NK-92 (cell line): Measurements from ENCODE around the gene UBE4B.
"Not testable (repeated sequence)": the region's sequence is repeated elsewhere in the genome, so short reads cannot be mapped to it uniquely, and the experiment has no call there.

Experiments
- DNase-seq: peaks from one replicate; lab custom pipeline; 2025; ENCODE audit not compliant: unreplicated experiment; lab: John Stamatoyannopoulos, UW

UBE4B gene

DNA sequence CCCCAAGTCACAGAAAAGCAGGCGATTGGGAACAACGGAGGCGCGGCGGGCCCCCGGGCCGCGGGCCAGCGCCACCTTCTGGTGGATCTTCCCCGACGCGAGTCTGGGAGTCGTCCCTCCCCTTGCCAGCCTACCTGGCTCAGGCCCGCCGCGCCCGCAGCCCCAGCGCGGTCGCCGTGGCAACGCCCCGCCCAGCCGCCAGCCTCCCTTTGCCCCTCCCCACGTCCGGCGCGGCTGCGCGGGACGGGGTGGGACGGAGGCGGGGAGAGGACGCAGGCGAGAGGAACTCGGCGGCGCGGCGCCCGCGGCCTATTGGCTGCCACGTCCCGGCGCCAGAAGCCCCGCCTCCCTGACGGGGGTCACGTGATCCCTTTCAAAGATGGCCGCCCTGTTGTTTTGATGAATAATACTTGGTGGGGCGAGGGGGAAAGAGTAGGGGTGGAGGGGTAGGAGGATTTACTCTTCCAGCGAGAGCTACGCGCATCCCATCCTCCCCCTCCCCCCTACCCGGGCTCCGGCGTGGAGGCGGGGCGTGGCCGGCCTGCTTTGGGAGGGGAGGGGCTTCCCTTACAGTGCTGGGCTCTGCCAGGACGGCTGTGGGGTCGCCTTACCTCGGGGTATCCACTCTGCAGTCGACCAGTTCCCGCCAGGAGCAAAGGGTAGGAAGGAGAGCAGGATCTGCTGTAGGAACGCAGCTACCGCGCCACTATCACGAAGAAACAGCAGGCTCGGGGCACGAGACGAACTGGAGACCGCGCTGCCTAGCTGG, at the start of gene UBE4B:
Gene UBE4B, plus strand, starts transcription at position 369 of the 769 bp plus-strand sequence. CDS start 713 bp downstream, outside the sequence.
- peak; percentile 83 for DNase-seq

DNA sequence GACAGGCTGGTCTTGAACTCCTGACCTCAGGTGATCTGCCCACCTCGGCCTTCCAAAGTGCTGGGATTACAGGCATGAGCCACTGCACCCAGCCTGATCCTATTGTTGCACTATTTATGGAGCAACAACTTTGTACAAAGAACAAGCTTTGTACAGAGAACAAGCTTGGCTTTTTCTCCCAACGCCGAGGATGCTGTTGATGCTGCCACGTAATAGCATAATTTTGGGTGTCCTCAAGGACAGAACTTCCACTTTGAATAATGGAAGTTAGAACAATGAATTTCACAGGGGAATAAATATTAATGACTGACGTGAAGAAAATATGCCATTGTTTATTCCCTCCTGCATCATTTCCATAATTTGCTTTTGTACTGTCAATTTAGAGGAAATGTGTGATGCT, 48.5 kb upstream of the UBE4B start:
- DNase-seq: no peak

DNA sequence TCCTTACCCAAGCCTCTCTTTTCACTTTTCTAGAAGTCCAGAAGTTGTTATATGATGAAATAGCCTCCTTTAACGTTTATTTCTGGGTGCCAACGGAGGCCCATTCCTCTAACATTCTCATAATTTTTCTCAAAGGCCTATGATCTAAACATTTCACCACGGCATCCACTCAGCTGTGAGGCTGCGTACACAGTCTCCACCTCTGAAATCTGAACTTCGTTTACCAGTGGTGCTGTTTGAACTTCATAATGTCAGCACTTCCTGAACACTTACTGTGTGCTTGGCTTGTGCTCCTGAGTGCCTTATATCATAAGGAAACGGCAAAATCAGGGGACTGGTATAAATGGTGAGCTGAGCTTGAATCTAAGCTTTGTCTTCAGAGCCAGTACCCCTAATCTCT, 47.8 kb upstream of the UBE4B start:
- no peak for DNase-seq

DNA sequence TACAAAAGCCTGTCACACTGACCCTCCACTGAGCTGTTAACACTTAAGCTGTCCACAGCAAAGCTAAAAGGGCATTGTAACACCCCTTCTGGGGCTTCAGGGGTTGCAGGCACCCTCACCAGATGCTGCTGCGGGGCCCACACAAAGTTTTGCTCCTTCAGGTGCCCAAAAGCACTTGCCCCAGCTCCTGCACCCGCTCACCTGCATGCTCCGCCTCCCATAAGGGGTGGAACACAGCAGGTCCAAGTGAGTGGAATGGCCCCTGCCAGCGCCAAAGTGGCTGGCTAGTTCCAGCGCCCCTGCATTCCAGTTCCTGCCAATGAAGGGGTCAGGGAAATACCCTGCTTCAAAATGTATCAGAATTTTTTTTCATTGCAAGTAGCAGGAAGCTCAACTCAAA, 43.0 kb upstream of the UBE4B start:
- no peak for DNase-seq

DNA sequence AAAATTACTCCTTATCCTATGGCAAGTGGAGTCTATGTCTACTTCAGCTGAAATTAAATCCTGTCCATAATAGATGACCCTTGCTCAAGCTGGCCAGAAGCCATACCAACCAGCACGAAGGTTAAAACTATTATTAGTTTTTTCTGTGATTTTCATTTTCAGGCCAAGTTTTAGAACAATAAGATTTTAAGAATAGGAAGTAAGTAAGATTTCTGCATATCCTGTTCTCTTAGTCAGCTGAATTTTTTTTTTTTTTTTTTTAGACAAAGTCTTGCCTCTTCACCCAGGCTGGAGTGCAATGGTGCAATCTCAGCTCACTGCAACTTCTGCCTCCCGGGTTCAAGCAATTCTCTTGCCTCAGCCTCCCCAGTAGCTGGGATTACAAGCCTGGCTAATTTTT, 41.8 kb upstream of the UBE4B start:
- DNase-seq: no peak

DNA sequence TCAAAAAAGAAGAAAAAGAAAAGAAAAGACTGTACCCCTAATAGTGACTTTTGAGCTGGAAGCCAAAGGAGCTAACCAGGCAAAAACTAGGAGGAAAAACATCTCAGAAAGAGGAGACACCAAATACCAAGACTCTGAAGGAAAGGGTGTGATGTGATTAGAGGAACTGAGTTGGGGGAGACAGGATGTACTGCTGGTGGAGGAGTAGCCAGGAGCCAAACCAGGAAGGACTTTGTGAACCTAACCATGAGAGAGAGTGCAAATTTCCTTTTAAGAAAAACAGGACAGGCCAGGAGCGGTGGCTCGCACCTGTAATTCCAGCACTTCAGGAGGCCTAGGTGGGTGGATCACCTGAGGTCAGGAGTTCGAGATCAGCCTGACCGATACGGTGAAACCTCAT, 39.8 kb upstream of the UBE4B start:
- DNase-seq: no peak

DNA sequence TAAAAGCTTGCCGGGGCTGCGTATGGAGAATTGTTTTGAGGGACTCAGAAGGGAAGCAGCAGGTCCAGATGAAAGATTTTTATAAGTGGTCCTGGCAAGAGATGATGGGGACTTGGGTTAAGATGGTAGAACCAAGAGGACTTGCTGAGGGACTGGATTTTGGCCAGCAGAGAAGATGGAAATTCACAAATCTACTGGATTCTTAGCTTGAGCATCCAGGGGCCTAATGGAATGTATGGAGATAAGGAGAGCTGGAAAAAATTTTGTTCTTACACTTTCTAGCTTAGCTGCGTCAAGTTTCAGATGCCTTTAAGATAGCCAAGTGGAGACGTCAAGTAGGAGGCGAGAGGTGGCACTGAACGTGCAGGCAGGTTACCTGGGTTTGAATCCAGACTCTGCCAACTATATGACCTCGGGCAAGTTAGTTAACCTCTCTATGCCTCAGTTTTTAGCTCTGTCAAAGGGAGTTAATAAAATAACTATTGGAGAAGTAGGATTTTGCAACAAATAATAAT, 39.1 kb upstream of the UBE4B start:
- DNase-seq: no peak

DNA sequence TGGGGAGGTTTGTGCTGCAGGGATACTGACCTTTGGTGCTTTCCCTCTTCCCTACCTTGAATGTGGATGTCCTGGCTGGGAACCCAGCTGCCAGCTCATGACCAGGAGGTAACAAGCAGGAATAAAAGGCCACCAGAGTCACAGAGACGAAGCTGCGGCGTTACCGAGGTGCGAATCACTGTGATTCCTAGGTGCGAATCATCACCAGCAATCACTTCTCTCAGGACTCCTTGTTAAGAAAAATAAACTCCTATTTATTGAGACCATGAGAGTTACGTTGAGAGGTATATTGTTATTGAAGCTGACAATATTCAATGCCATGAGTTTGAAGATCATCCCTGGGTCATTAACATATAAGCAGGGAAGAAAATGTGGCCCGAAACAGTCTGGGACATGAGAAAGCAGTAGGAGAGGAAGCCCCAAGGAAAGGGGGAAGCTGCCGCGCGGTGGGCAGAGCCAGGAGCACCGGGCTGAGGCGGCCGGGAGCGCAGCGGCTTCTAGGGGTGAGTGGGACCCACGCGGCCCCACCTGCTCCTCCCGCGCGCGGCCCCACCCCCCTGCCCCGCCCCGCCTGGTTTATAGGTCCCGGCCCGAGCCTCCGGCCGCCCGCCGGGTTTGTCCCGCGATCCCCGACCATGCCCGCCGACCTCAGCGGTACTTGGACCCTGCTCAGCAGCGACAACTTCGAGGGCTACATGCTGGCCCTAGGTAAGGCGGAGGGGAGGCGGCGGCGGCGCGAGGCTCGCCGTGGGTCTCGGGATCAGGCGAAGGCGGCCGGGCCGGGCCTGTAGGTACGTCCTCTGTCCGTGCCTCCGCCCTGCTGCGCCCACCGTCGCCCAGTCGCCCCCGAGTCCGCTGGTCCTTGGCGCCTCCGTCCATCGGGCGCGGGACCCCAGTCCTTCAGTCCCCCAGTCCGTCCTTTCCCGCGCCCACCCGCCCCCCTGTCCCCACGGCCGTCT, 35.9 kb upstream of the UBE4B start, which contains the start of gene RBP7:
Gene RBP7, plus strand, starts transcription at position 605 of the 959 bp plus-strand sequence. Its CDS starts 31 bp downstream, at position 636.
- no peak for DNase-seq

DNA sequence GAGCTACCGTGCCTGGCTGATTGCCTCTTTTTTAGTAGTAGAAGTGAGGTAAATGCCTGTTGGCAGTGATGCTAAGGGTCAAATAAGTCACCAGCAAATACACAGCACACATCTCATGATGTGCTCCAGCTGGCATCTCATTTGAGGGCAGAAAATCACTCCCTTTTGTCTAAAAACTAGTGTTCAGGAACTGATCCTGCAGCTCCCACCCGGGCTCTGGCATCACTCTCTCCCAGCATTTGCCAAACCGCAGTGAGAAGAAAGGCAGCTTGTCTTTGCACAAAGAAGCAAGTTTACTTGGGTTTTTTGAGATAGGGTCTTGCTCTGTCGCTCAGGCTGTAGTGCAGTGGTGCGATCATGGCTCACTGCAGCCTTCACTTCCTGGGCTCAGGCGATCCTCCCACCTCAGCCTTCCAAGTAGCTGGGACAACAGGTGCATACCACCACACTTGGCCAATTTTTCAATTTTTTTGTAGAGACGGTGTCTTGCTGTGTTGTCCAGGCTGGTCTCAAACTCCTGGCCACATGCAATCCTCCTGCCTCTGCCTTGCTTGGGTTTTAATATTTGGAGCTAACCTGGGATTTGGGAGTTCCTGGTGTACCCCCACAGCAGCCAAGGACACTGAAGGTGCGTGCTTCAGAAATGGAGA, 31.6 kb upstream of the UBE4B start:
- no peak for DNase-seq

DNA sequence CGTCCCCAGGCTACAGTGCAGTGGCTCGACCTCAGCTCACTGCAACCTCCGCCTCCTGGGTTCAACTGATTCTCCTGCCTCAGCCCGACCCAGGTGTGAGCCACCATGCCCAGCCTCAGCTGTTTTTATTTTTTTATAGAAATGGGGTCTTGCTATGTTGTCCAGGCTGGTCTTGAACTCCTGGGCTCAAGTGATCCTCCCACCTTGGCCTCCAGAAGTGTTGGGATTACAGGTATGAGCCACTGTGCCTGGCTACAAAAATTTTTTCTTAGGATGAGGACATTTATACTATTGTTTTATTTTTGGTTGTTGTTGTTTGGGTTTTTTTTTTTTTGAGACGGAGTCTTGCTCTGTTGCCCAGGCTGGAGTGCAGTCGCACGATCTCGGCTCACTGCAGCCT, 27.5 kb upstream of the UBE4B start:
- not testable (repeated sequence) for DNase-seq

DNA sequence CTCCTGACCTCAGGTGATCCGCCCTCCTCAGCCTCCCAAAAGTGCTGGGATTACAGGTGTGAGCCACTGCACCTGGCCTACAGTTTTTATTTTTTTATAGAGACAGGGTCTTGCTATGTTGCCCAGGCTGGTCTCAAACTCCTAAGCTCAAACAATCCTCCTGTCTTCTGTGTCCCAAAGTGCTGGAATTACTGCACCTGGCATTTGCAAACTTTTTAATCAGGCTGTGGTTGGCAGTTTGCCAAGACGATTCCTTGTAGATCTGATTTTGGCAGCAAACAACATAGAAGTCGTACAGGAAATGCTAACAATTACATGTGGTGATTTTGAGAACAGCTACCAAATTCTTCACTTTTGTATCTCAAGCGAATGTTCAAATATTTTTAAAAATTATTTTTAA, 25.6 kb upstream of the UBE4B start:
- no peak for DNase-seq

DNA sequence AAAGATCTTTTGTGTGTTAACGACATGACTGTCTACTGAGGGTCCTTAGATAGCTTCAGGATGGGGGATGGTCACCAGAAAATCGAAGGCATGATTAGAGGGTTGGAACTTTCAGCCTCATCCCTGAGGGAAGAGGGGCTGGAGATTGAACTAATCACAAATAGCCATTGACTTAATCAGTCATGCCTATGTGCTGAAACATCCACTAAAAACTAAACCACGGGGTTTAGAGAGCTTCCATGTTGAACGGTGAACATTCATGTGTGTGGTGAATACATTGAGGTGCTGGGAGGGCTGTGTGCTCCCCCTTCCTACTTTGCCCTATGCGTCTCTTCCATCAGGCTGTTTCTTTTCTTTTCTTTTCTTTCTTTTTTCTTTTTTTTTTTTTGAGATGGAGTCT, 18.7 kb upstream of the UBE4B start:
- DNase-seq: no peak

DNA sequence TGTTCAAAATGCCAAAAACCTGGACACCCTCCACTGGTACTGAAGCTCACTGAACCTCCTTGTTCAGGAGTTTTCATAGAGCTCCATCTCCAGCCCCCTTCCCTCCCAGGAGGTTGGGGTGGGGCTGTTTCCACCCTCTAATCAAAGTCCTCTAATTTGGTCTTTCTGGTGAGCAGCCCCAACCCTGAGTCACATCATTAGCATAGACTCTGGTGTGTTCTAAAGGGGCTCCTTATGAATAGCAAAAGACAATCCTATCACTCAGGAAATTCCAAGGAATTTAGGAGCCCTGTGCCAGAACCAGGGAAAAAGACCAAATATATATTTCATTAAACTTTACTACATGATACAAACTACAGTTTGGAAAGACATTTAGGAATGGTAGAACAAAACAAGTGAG, 13.2 kb upstream of the UBE4B start:
- no peak for DNase-seq

DNA sequence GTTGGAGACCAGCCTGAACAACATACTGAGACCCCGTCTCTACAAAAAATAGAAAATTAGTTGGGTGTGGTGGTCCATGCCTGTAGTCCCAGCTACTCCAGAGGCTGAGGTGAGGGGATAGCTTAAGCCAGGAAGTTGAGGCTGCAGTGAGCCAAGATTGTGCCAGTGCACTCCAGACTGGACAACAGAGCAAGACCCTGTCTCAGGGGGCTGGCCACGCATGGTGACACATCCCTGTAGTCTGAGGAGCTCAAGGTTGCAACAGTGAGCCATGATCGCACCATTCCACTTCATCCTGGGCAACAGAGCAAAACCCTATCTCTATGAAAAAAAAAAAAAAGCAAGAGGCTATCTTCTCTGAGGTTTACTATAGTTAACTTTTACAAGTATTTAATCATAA, 12.7 kb upstream of the UBE4B start:
- DNase-seq: no peak

DNA sequence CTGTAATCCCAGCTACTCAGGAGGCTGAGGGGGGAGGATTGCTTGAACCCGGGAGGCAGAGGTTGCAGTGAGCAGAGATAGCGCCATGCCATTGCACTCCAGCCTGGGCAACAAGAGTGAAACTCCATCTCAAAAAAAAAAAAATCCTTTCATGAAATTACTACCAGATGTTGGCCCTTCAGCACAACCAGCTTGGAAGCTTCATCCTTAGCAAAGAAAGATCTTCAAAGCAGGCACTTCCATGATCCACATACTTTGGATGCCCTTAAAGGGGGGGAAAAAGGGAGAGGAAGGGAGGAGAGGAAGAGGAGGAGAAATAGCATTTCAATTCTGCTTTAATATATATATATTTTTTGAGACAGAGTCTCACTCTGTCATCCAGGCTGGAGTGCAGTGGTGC, 12.1 kb upstream of the UBE4B start:
- DNase-seq: not testable (repeated sequence)

DNA sequence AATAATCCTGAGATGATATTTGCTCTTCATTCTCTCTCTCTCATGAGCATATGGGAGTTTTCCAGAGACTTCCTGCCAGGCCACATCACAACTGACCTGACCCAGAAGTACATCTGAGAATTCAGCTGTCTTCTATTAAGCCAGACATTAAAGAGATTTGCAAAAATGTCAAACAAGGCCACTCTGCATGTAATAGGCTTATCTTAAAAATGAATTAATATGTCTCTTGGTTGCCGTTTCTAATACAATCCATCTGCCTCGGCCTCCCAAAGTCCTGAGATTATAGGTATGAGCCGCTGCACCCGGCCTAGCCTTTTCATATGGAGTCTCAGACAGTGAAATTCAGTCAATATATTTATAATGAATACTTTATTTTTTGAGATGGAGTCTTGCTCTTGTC, 10.8 kb upstream of the UBE4B start:
- DNase-seq: not testable (repeated sequence)

DNA sequence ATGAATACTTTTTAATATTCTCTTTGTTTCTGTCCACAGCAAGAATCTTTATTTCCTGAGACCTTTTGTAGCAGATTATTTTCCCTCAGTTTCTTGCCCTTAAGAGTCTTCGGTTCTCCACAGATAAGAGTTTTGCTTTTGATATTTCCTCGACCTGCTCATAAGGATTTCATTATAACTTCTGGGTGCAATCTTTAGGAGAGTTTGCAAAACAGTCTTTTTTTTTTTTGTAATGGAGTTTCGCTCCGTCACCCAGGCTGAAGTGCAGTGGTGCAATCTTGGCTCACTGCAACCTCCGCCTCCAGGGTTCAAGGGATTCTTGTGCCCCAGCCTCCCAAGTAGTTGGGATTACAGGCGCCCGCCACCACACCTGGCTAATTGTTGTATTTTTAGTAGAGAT, 10.1 kb upstream of the UBE4B start:
- no peak for DNase-seq

DNA sequence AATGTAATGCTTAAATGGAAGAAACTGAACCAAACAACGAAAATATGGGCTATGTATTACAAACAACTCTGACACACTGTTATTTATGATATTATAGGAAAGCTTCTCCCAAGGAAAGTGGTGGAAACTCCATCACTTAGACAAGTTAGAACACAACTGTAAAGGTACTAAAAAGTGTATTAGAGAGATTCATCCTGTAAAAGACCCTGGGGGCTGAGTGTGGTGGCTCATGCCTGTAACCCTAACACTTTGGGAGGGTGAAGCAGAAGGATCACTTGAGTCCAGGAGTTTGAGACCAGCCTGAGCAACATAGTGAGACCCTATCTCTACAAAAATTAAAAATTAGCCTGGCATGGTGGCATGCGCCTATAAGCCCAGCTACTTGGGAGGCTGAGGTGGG, 7.4 kb upstream of the UBE4B start:
- no peak for DNase-seq

DNA sequence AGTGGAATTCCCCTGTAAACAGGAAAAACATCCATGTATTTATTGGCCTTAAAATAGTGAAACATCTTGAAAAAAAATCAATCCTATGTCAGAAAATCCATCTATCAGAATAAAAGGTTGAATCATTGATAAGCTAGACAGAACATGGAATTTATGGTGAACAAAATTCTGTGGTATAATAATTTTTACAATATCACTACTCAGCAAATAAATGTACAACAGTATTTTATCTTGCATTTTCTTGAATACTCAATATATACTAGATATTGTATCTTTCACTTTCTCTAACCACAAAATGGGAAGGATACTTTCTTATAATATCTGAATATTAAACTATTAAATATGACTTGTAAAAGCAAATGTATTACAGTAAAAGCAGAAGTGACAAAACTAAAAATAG, 5.7 kb upstream of the UBE4B start:
- DNase-seq: no peak

DNA sequence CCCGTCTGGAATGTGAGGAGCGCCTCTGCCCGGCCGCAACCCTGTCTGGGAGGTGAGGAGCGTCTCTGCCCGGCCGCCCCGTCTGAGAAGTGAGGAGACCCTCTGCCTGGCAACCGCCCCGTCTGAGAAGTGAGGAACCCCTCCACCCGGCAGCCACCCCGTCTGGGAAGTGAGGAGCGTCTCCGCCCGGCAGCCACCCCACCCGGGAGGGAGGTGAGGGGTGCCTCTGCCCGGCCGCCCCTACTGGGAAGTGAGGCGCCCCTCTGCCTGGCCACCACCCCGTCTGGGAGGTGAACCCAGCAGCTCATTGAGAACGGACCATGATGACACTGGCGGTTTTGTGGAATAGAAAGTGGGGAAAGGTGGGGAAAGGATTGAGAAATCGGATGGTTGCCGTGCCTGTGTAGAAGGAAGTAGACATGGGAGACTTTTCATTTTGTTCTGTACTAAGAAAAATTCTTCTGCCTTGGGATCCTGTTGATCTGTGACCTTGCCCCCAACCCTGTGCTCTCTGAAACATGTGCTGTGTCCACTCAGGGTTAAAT, 3.7 kb upstream of the UBE4B start:
- not testable (repeated sequence) for DNase-seq

DNA sequence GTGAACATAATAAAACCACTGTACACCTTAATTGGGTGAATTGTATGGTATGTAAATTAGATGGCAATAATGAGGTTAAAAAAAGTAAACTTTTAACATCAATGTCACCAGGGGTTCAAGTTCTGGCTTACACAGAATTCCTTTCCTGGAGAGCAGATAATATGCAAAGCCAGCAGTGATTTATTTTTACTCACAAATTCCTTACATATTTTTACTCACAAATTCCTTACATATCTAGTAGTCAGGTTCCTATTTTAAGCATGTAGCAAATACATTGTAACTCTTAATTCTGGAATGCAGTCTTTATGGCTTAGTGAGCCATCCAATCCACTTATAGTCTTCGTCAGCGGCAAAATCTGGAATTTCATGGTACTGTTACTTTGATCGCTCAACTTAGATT, 1.3 kb upstream of the UBE4B start:
- DNase-seq: no peak
